HG02571 (cell line): ENCODE results near the gene TPST1.
"Not testable (repeated sequence)": the region's sequence is repeated elsewhere in the genome, so short reads cannot be mapped to it uniquely, and the experiment has no call there.

Source experiments
- ATAC-seq: cut with Tn5 transposase; IDR thresholded peaks from one replicate; pipeline ENCODE4 v1.9.1; 2021; ENCODE audit warnings: mild to moderate bottlenecking, moderate library complexity; ENCODE audit not compliant: unreplicated experiment

Gene TPST1

DNA sequence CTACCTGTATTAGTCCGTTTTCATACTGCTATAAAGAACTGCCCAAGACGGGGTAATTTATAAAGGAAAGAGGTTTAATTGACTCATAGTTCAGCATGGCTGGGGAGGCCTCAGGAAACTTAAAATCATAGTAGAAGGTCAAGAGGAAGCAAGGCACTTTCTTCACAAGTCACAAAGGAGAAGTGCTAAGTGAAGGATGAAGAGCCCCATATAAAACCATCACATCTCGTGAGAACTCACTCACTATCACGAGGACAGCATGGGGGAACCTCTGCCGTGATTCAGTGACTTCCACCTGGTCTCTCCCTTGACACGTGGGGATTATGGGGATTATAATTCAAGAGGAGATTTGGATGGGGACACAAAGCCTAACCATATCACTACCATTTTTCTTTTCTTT is 119.9 kb downstream of the TPST1 start:
- ATAC-seq: not testable (repeated sequence)

DNA sequence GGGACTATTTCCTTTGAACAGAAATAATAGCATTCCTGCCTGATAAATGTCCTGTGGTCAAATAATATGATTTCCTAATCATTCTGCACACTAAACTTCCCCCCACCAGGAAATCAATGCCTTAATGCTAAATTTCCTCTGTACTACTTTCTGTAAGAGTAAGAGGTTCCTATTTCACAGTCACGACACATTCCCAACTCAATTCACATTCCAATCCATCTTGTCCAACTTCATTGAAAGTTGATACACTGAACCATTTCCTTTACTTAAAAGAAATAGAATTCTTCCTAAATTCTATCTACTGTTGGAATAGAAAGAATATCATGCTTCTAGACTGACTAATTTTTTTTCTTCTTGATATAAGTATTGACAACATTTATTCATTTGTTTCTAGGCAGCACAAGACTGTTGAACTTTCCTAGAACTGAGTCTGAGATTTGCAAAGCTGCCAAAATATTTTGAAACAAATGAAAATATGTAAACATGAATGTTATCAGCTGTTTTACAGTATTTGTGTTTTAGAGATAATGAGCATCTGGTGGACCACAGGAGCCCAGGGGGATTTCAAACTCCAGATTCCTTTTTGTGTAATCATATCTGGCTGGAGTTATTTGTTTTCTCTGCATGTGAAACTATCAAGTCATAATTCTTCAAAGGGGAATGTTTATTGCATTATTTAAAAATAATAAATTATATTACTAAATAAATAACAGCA is 121.5 kb downstream of the TPST1 start:
- no peak for ATAC-seq

DNA sequence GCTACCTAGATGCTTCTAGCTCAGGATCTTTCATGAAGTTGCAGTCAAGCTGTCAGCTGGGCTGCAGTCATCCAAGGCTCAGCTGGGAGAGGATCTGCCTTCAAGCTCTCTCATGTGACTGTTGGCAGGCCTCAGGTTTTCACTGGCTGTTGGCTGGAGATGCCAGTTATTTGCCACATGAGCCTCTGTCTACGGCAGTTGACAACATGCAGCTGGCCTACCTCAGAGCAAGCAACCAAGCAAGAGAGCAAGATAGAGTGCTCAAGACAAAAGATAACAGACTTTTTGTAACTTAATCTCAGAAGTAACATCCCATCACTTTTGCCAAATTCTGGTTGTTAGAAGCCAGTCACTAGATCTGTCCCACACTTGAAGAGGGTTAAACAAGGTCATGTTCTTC is 125.8 kb downstream of the TPST1 start:
- ATAC-seq: no peak

DNA sequence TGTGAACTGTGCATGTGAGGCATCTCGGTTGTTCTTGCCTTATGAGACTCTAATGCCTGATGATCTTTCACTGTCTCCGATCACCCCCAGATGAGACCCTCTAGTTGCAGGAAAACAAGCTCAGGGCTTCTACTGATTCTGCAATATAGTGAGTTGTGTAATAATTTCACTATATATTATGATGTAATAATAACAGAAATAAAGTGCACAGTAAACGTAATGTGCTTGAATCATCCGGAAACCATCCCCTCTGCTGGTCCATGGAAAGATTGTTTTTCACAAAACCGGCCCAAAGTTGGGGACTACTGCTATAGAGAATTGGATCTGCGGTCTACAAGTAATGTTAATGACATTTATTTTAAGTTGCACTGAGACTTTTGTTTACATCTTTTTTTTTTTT is 126.7 kb downstream of the TPST1 start:
- ATAC-seq: no peak

DNA sequence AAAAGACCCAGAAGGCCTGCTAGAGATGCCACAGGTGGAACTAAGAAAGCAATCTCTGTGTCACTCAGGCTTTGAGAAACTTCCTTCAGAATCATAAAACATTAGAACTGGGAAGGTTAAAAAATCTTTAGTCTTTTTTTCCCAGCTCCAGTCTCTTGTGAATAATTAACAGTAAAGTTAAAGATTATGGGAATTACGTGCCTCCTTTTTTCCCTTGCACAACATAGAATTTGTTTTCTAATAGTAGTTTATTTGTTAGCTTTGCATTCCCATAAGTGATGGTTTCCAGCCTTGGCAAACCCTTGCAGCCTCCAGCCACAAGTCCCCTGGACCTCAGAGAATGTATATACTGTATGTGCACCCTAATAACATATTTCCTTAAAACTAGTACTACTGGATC is 128.3 kb downstream of the TPST1 start:
- no peak for ATAC-seq

DNA sequence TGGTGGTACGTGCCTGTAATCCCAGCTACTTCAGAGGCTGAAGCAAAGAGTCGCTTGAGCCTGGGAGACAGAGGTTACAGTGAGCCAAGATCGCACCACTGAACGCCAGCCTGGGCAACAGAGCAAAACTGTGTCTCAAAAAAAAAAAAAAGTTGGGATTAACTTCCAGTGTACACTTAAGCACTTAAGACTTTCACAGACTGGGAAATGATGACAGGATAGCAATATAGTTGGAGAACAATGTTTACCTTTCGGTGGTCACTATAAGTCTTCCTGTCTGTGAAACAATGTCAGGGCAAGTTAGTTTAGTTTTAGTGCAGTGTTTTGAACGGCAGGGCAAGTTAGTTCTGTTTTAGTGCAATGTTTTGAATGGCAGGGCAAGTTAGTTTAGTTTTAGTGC is 130.2 kb downstream of the TPST1 start:
- no peak for ATAC-seq

DNA sequence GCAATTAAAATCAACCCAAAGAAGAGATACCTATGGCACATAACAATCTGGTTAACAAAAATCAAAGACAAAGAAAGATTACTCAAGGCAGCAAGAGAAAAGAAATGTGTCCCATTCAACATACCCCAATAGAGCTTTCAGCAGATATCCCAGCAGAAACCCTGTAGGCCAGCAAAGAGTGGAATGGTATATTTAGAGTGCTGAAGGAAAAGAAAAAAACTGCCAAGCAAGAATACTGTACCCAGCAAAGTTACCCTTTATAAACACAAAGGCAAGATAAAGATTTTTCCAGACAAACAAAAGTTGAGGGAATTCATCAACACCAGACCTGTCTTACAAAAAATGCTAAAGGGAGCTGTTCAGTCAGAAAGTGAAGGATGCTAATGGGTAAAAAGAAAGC is 131.6 kb downstream of the TPST1 start:
- no peak for ATAC-seq

DNA sequence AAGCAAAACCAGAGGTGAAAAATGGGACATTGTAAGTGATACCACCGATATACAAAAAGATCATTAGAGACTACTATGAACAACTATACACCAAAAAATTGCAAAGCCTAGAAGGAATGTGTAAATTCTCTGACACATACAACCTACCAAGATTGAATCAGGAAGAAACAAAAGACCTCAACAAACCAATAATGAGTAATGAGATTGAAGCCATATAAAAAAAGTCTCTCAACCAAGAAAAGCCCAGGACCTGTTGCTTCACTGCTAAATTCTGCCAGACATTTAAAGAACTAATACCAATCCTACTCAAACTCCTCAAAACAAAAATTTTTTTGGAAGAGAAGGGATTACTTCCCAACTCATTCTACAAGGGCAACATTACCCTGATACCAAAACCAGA is 134.0 kb downstream of the TPST1 start:
- no peak for ATAC-seq

DNA sequence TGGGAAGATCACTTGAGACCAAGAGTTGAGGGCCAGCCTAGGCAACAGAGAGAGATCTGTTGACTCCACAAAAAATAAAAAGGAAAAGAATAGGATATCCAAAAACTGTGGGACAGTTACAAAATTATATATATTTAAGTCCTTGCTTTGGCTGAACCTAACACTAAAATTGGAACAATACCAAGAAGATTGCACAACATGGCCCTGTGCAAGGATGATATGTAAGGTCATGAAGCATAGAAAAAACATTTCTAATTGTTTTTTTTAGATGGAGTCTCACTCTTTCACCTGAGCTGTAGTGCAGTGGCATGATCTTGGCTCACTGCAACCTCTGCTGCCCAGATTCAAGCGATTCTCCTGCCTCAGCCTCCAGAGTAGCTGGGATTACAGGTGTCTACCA is 139.0 kb downstream of the TPST1 start:
- no peak for ATAC-seq

DNA sequence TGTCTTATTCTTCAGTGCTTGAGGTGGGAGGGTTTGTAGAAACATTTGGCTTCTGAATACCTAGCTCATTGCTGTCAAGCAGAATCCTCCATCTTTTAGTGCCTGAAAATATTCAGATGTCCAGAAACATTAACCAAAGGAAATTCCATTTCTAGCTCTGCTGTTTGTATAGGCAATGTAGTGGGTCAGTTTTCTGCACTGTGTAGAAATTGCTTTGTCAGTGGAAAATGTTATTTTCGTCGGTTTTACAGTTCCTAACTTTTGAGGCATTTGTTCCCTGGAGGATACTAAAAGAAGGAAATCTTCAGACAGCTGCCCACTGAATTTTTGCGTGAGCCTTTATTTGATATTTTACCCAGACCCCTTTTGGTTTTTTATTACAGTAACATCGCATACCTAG is 143.4 kb downstream of the TPST1 start:
- no peak for ATAC-seq

DNA sequence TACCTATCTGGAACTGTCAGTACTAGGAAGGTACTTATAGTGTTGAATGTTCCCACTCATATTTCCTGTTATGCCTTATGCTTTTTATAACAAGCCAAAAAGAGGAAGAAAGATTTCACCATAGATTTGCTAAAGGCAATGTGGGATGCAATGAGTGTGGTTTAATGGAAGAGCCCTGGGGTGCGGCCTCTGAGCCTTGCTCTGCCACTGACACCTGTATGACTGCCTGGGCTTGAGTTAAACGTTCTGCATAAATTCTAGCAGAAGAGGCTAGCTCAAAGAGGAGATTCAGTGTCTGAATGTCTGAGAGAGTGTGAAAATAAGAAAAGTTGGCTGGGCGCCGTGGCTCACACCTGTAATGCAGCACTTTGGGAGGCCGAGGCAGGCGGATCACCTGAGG is 143.8 kb downstream of the TPST1 start:
- ATAC-seq: no peak

DNA sequence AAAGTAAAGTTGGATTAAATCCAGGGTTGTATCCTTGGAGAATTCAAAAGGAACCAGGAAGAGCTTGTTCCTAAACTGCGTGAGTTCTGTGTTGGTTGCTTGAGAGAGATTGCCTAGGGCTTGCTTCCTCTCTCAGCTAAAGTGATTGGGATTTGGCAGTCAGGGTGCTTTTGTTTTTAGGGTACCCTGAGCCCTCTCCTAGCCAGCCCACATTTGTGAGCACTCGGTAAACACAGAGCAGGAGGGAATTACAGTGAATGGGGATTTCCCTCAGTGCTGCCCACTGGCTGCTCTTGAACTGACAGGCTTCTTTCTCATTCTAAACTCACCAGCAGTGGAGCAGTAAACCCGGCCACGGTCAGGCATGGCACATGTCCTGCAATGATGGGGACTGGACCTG is 146.9 kb downstream of the TPST1 start:
- ATAC-seq: no peak

DNA sequence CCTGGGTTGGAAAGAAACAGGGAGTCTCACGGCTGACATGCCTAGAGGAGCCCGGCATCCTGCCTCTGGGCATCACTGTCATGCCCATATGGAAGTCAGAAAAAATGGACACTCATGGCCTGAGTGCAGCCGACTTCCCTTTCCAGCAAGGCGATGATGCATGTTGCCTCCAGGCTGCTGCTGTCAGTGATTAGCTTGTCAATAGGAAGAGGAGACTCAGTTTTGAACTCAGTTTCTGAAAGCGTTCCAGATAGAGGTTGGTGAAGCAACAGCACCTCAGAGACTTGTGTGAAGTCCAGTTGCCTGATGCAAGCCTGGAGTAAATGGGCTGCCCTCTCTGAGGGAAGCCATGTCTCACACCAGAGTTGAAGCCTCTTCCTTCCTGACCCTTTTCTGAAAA is 148.4 kb downstream of the TPST1 start:
- ATAC-seq: no peak

DNA sequence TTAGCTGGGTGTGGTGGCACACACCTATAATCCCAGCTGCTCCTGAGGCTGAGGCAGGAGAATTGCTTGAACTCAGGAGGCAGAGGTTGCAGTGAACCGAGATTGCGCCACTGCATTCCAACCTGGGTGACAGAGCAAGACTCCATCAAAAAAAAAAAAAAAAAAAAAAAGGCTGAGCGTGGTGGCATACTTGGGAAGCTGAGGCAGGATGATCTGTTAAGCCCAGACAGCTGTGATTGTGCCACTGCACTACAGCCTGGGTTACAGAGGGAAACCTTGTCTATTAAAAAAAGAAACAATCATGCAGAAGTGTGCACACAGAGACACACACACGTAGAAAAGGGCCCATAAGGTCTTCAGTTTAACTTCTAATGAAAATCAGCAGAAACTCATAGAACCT is 150.6 kb downstream of the TPST1 start:
- no peak for ATAC-seq

DNA sequence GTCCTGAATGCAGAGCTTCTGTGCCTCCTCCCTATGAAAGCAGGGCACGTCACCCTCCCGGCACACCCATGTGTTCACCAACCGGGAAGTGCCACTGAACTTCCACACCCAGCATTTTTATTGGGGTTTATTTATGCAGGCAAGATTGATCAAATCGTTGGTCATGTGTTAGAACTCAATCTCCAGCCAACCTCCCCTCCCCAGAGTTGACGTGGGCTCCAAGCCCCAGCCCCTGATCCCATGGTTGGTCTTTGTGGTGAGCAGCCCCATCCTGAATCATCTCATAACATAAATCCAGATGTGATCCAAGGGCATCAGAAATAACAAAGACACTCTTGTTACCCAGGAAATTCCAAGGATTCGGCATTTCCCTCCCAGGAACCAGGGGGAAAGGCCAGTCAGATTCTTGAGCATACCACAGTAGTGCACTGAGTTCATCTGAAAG is 151.2 kb downstream of the TPST1 start:
- ATAC-seq: no peak

DNA sequence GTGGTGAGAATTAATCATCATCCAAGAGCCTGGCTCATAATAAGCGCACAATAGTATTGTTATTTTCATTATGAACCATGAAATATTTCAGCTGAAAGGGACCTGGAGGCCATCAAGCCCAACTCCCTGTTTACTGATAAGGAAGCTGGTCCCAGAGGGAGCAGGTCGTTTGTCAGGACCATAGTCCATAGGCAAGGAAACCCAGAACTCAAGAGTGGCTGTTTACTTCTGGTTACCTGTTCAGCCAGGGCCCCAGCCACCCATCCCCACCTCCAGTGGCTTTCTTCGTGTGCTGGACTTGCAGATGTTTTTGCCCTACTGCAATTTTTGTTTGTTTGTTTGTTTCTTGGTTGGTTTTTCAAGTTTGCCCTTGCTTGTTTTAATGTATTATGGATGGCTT is 152.0 kb downstream of the TPST1 start:
- ATAC-seq: no peak

DNA sequence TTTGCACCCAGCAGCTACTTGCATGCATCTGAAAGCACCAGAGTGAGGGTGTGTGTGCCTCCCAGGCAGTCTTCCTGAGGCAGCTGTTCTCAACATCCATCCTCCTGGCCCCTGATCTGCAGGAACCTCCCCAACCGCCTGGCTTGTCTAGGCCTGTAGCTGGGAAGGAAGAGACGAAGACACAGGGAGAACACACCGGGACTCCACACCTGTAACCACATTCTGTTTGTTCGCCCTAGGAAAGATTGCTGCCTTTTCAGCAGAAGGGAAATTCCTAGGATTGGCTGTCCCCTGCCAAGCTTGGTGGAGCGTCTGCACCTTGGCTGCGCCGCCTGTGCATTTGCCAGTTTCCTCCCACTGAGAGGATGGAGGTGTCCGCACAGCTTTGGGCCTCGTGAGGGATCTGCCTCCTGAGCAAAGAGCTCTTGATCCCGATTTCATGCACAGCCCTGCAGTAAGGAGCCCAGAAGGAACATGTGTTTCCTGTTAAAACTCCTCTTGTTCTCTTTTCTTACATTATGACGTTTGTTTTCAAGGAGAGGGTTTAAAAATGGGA is 154.6 kb downstream of the TPST1 start:
- ATAC-seq: no peak

DNA sequence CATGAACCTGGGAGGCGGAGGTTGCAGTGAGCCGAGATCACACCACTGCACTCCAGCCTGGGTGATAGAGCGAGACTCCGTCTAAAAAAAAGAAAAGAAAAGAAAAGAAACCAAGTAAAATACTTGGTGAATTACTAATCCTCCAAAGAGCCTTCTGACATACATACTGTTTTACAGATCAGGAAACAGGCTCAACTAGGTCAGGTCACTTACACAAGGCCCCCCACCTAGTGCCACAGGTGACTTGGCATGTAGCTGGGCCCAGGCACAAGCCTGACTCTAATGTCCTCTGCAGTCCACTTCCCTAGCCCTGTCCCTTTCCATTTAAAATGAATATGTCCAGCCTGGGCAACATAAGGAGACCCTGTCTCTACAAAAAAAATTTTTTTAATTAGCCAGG is 157.0 kb downstream of the TPST1 start:
- ATAC-seq: no peak

DNA sequence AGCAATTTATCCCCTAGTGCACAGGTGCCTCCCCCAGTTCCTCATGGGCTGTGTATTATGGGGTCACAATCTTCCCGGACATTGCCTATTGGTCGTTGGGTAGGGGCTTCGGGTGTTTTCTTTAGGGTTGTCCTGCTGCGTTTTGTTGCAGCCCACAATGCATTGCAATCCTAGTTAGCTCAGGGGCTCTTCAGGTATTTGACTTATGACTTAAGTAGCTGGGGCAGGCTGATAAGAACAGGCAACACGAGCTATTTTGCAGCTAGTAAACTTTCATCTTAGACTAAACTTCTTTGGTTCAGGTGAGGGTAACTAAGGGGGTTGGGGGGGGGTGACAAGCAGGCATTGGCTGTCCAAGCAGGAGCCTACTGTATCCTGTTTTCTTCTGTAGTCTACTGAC is 158.5 kb downstream of the TPST1 start:
- no peak for ATAC-seq

DNA sequence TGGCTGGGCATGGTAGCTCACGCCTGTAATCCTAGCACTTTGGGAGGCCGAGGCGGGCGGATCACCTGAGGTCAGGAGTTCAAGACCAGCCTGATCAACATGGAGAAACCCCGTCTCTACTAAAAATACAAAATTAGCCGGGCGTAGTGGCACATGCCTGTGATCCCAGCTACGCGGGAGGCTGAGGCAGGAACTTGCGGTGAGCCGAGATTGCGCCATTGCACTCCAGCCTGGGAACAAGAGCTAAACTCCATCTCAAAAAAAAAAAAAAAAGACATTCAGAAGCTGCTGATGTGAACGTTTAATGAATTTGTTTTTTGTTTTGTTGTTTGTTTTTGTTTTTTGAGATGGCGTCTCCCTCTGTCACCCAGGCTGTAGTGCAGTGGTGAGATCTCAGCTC is 159.9 kb downstream of the TPST1 start:
- ATAC-seq: not testable (repeated sequence)

DNA sequence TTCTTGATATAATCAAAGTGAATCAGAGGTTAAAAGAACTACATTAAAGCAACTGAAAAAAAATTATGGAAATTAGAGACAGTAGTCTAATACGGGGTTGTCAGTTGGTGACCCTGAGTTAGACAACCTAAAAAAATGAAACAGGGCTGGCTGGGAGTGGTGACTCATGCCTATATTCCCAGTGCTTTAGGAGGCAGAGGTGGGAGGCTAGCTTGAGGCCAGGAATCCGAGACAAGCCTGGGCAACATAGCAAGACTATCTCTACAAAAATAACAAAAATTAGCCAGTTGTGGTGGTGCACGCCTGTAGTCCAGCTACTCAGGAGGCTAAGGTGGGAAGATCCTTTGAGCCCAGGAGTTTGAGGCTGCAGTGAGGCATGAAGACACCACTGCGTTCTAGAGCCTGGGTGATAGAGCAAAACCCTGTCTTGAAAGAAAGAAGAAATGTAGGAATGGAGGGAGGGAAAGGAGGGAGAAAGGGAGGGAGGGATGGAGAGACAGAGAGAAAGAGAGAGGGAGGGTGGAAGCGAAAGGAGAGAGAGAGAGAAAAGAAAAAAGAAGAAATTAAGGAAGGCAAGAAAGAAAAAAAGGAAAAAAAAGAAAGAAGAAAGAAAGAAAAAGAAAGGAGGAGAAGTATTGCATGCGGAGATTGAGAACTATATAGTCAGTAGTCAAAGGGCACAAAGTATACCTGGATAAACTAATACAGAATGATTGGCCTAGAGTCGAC is 166.1 kb downstream of the TPST1 start:
- ATAC-seq: no peak

DNA sequence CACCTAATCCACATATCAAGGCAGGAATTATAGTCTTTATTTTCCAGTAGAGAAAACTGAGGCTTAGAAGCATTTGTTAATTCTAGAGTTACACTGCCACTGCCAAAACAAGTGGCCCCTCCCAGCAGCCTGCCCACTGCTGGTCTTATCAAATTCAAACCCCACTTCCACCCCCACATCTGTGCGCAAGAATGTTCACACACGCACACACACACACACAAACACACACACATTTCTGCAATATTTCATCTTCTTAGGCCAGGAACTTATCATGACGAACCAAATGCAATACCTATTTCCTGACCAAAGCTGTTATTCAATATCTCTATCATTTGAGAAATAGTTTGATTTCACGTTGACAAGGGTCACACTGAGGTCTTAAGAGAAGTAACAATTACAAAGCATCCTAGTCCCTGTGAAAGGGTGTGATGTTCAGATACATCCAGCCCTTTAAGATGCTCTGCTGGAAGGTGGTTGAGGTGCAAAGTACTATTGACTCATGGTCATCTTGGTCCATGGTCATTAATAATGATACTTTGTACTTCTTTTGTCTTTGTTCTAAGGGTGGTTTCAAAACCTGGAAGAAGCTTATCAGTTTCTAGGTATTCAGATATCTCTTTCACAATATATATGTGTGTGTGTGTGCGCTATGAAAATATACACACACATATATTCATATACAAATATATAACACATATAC is 169.2 kb downstream of the TPST1 start:
- ATAC-seq: not testable (repeated sequence)
